SH-SY5Y (cell line): ENCODE data around the gene BPIFB1.

ENCODE experiments used
- GATA2 ChIP-seq: IDR thresholded peaks from 2 replicates; pipeline ENCODE4 v1.6.1; 2011; ENCODE audit warnings: mild to moderate bottlenecking, low read depth, low read length
- GATA3 ChIP-seq: IDR thresholded peaks from 2 replicates; pipeline ENCODE4 v1.6.1; 2011; ENCODE audit warnings: low read depth, mild to moderate bottlenecking, low read length, moderate library complexity

DNA sequence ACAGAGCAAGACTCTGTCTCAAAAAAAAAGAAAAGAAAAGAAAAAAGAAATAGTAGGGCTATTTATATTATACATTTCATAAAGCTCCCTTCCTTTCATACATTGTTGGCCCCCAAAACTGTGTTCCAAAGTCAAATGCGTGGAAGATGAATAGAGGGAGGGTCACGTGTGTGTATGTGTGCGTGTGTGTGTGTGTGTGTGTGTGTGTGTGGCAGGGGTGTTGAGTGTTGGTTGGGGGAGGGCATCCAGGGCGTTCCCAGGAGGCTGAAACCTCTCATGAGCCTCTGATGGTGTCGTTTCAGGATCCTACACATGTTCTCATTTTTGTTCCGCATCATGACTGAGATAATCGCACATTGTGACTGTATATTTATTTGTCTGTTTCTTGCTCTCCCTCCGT is 7.8 kb upstream of the BPIFB1 start:
- no peak for TF ChIP-seq GATA3
- TF ChIP-seq GATA2: no peak
